Upper lobe of right lung (tissue), 1 donor: ENCODE measurements around the gene HOXD4. TPM values are rescaled to one million over a fixed set of nuclear protein-coding genes. Genes with fewer than 3 reads are reported as not detected.

ENCODE experiments used
- ATAC-seq: fragments of 200-7000 bp; cut with Tn5 transposase; one replicate; pipeline ENCODE4 v1.9.1; 2020; ENCODE audit warnings: mild to moderate bottlenecking, moderate library complexity
- DNase-seq: peaks from one replicate; pipeline ENCODE4 v3.0.0-alpha.2; 2020
- H3K27ac ChIP-seq: fragments of 200-600 bp; one replicate; pipeline ENCODE4 v1.8.0; 2022
- H3K27me3 ChIP-seq: fragments of 200-600 bp; one replicate; pipeline ENCODE4 v1.8.0; 2022; ENCODE audit warnings: mild to moderate bottlenecking
- H3K36me3 ChIP-seq: fragments of 200-600 bp; one replicate; pipeline ENCODE4 v1.8.0; 2022
- H3K4me1 ChIP-seq: fragments of 200-600 bp; one replicate; pipeline ENCODE4 v1.8.0; 2022
- H3K4me3 ChIP-seq: fragments of 200-600 bp; one replicate; pipeline ENCODE4 v1.8.0; 2022; ENCODE audit warnings: mild to moderate bottlenecking
- H3K9me3 ChIP-seq: fragments of 200-600 bp; one replicate; pipeline ENCODE4 v1.8.0; 2022
- CTCF ChIP-seq: fragments of 200-600 bp; IDR thresholded peaks from one replicate; pipeline ENCODE4 v1.8.0; 2022; ENCODE audit warnings: antibody characterized with exemption
- intact Hi-C: fragments of 100-400 bp; cut with DNase I; formaldehyde crosslinking; loops from one replicate; pipeline ENCODE4 v1.11.0; 2022
- total RNA-seq: library from RNA; stranded (reverse); fragmentation: NEBNext Ultra II Directional; extraction: Animal tissue kit (Norgen Biotek cat#: 25700); gene quantifications from one replicate; pipeline ENCODE4 v1.2.1, GENCODE V29; 2021
- donor health status: DM: no; HTN: yes; CAD: no; lungs with severe emphysema.

HOXD4 gene
- total RNA-seq, 1 donor from 2014 or later = 0.84 TPM

- intact Hi-C loops = no loop called here
- no peaks in the 10 kb centered on the region for H3K9me3 ChIP-seq
- peaks cover 13% of the 10 kb centered on the region for H3K4me1 ChIP-seq
- no peak for TF ChIP-seq CTCF
- H3K4me3 ChIP-seq = peak overlapping the region; percentile 58
- DNase-seq (no peak), ATAC-seq (peak; percentile 14)
- peak overlapping the region; percentile 74 for H3K27ac ChIP-seq
- H3K36me3 ChIP-seq = no peaks in the 10 kb centered on the region
- H3K27me3 ChIP-seq = peaks cover 72% of the 10 kb centered on the region
Measured at GRCh38 chr2:176187200-176187898, 36.0 kb downstream of the HOXD4 start.

DNA sequence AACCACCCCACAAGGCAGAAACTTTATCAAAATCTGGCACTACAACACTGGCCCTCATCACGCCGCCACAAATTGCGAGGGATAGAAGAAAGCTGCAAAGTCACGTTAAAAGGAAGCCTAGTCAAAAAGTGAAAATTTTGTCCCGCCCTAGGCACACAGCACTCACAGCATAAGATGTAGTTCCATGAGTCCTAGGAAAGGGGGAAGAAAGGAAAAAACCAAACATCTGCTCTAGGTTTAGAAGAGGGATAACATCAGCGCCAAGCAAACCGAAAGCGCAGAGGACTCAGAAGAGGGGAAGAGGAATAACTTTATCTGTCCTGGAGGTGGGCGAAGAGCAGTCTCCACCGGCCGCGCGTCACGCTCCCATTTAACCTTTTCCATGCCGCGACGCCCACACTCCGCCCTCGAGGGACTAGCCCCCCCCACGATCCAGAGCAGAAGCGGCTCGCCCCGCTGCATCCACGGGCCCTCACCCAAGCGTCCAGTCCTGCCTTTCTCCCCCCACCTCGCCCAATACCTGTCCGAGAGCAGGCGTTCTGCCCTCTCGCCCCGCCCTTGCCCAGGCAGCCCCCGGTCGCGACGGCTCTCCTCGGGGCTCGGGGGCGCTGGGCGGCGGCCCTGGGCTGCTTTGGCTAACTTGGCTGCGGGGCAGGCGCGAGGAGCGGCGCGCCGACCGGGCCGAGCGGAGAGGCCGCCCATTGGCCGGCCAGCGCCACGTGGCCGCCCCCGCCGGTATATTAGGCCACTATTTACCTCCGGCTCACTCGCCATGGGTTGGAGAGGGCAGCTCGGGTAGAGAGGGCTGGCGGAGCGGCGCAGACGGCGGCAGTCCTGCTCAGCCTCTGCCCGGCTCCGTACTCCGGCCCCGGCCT, 36.8 kb downstream of the HOXD4 start, which contains the start of gene HOXD1:
Gene HOXD1, plus strand, starts transcription at position 770 of the 875 bp plus-strand sequence. CDS start 134 bp downstream, outside the sequence.
- ATAC-seq = peak; percentile 92
- H3K27me3 ChIP-seq = peaks cover 73% of the 10 kb centered on the region
- H3K9me3 ChIP-seq = no peaks in the 10 kb centered on the region
- H3K27ac ChIP-seq = peak within 1 kb of the TSS; percentile 74
- H3K4me3 ChIP-seq = peak within 1 kb of the TSS; percentile 58
- no peaks in the 10 kb centered on the region for H3K36me3 ChIP-seq
- intact Hi-C loops = no loop called here
- H3K4me1 ChIP-seq = peaks cover 13% of the 10 kb centered on the region
- TF ChIP-seq CTCF = no peak
- peak; percentile 90 for DNase-seq

GRCh38 chr2:176188774-176189680, 37.7 kb downstream of the HOXD4 start:
- H3K27me3 ChIP-seq = peaks cover 72% of the 10 kb centered on the region
- ATAC-seq (peak; percentile 71), DNase-seq (peak; percentile 77)
- TF ChIP-seq CTCF = peak; percentile 5
- no peaks in the 10 kb centered on the region for H3K9me3 ChIP-seq
- peaks cover 13% of the 10 kb centered on the region for H3K4me1 ChIP-seq
- intact Hi-C loops = no loop called here
- peak overlapping the region; percentile 74 for H3K27ac ChIP-seq
- no peaks in the 10 kb centered on the region for H3K36me3 ChIP-seq
- peak overlapping the region; percentile 58 for H3K4me3 ChIP-seq

DNA sequence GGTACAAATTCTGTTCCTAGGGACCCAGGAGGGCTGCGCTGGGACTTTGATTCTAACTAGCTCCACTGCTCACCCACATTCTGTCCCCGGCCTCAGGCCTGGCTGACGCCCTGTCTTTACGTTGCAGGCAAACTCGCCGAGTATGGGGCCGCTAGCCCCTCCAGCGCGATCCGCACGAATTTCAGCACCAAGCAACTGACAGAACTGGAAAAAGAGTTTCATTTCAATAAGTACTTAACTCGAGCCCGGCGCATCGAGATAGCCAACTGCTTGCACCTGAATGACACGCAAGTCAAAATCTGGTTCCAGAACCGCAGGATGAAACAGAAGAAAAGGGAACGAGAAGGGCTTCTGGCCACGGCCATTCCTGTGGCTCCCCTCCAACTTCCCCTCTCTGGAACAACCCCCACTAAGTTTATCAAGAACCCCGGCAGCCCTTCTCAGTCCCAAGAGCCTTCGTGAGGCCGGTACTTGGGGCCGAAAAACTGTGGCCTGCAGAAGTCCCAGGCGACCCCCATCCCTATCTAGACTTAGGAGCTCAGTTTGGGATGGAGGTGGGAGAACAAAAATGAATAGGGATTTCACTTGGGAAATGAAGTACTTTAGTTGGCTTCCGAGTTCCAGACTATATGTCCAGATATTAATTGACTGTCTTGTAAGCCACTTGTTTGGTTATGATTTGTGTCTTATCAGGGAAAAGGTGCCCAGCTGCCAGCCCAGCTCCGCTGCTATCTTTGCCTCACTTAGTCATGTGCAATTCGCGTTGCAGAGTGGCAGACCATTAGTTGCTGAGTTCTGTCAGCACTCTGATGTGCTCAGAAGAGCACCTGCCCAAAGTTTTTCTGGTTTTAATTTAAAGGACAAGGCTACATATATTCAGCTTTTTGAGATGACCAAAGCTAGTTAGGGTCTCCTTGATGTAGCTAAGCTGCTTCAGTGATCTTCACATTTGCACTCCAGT, 38.6 kb downstream of the HOXD4 start:
- Histone ChIP-seq H3K36me3 (no peaks in the 10 kb centered on the region), H3K27me3 (peaks cover 67% of the 10 kb centered on the region), H3K4me1 (peaks cover 13% of the 10 kb centered on the region), H3K9me3 (no peaks in the 10 kb centered on the region), H3K4me3 (peak overlapping the region; percentile 58), H3K27ac (no peak overlapping the region)
- TF ChIP-seq CTCF = no peak
- DNase-seq (no peak), ATAC-seq (no peak)
- intact Hi-C loops = no loop called here
